ENCODE data around the gene BPIFB2.

The BPIFB2 gene

DNA sequence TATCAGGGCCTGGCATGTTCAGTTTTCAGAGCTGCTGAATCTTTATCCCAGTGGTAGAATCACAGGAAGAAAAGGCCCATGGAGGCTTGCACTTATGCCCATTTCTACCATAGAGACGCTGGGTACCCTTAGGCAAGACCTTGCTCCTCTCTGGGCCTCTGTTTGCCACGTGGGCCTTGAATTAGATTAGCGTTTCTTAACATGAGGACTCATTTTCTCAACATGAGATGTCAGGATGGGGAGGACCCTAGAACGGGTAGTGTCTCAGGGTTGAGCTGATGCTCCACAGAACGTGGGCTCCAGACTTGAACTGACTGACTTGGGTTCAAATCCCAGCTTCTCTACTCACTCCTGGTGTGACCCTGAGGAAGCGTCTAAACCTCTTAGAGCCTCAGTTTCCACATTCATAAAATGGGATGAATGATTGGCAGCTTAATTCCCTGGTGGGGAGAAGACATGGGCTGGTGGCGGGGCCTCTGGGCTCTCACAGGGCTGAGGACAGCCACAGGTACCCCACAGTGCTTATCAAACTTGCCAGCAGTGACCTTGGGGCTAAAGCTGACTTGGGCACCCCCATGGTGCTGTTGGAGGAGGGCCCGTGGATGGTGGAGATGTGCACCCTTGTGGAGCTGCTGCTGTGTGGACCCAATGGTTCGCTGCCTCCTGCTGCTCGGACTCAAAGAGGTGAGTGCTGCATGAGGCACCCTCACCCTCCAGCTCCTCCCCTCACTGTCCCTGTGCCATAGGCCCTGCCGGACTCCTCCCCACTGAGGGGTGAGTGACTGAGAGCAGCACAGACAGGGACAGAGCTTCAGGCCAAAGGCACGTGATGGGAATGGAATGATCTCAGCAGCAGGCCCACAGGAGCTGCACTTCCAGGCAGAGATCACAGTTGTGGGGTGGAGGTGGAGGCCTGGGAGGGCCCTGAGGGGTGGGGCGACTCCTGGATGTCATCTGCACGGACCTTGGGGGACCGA, 31.5 kb upstream of the BPIFB2 start:
- no peaks in the 10 kb centered on the region for H3K36me3 Mint-ChIP-seq (ENCODE audit: low read depth)
- no peak overlapping the region for H3K27ac Mint-ChIP-seq
- no peaks in the 10 kb centered on the region for H3K4me1 Mint-ChIP-seq (ENCODE audit: low read depth)
- no peaks in the 10 kb centered on the region for H3K9me3 Mint-ChIP-seq
- intact Hi-C loops (cut with micrococcal nuclease), result no loop called here
- H3K27me3 Mint-ChIP-seq, result no peaks in the 10 kb centered on the region
- no peak overlapping the region for H3K4me3 Mint-ChIP-seq

DNA sequence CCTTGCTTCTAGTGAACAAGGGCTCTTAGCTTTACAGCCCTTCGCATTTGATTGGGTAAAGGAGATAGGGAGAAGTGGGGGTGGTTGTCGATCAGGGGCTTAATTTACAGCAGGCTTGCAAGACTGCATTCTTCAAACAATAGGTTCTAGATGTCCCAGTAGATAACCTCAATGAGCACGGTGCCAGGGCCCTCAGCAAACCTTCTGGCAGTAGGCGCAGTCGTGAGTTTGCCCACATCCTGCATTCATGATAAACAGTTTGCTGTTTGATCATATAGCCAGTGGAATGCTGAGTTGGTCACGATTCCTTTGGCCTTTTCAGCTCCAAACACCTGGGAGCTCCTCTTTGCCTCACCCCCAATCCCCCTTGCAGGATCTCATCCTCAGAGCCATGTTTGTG, 30.8 kb upstream of the BPIFB2 start:
- Mint-ChIP-seq H3K9me3 (no peaks in the 10 kb centered on the region), H3K27ac (no peak overlapping the region), H3K36me3 (ENCODE audit: low read depth) (no peaks in the 10 kb centered on the region), H3K27me3 (no peaks in the 10 kb centered on the region), H3K4me3 (no peak overlapping the region), H3K4me1 (ENCODE audit: low read depth) (no peaks in the 10 kb centered on the region)
- intact Hi-C loops (cut with micrococcal nuclease), result no loop called here

DNA sequence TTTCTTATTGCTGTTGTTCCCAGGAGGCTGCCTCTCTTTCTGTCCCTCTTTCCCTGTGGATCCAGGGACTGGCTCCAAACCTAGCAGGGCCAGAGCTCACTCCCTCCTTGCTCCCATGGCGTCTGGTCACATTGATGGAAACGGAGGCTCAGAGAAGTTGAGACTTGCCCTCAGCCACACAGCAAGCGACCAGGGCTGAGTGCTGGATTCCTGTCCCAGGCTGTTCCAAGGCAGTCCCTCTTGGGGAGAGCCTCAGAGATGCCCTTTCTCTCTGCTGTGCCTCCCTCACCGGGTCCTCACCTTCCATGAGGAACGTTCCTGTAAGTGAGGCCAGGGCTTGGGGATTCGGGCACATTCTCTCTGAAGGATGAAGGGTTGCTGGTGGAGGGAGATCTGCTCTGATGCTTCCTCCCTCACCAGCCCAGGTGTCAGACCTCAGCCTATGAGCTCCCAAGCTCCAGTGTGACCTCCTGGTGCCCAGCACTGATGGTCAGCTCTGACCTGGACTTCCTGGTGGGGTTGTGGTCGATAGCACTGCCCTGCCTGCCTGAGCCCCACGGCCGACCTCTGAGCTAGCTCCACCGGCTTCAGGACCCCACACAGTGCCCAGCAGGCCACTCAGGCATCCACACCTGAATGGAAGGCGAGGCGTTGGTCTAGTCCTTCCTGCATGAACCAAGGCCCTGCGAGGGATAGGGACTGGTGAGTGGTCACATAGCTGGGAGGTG, 30.1 kb upstream of the BPIFB2 start:
- H3K27me3 Mint-ChIP-seq, result no peaks in the 10 kb centered on the region
- no peaks in the 10 kb centered on the region for H3K36me3 Mint-ChIP-seq (ENCODE audit: low read depth)
- H3K4me1 Mint-ChIP-seq (ENCODE audit: low read depth), result no peaks in the 10 kb centered on the region
- intact Hi-C loops (cut with micrococcal nuclease), result no loop called here
- no peak overlapping the region for H3K4me3 Mint-ChIP-seq
- no peak overlapping the region for H3K27ac Mint-ChIP-seq
- H3K9me3 Mint-ChIP-seq, result no peaks in the 10 kb centered on the region

DNA sequence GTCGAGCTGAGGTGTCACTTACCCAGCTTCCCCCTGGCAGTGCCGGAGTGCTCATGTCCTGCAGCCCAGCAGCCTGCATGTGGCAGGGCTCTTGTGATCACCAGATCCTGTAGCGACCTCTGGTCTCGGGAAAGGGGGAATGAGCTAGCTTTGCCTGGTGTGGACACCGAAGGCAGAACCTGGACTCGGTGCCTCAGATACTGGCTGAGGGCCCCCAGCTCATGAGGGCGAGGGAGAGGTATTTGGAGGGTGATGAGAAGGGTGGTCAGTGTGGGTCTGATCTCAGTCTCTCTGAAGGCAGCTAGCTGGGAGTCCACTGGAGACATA, 29.5 kb upstream of the BPIFB2 start:
- H3K9me3 Mint-ChIP-seq, result no peaks in the 10 kb centered on the region
- no peaks in the 10 kb centered on the region for H3K4me1 Mint-ChIP-seq (ENCODE audit: low read depth)
- H3K27ac Mint-ChIP-seq, result no peak overlapping the region

DNA sequence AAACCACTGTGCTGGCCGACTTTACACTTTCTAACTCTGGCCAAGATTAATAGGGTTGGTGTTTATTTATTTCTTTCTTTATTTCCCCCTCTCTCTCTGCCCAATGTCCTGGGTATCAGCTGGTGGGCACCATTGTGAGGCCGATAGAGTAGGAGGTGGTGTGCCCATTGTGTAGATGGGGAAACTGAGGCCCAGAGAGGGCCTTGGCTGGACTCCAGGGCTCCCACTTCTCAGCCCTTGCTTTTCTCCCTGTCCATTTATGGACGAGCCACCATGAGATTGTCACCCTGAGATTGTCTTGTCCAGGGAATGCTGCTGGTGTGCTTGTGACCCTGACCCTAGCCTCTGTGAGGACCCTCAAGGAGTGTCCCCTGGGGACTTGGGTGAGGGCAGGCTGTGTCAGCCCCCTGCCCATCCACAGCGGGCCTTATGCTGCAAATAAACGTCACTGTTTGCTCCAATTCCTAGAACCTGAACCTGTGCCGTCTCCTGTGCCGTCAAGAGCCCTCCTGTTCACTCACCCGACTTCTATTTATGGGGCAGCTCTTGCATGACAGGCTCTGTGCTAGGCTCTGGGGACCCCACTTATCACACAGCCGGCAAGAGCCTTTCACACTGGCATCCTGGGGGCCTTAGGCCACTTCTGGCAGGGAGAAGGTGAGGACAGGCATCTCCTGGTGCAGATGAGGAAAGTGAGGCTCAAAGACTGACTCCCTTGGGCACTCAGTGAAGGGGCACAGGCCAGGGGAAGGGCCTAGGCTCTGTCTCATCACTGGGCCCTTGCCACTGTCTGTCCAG, 28.1 kb upstream of the BPIFB2 start:
- Mint-ChIP-seq H3K4me3 (no peak overlapping the region), H3K27me3 (no peaks in the 10 kb centered on the region), H3K9me3 (no peaks in the 10 kb centered on the region), H3K27ac (no peak overlapping the region), H3K36me3 (ENCODE audit: low read depth) (no peaks in the 10 kb centered on the region), H3K4me1 (ENCODE audit: low read depth) (no peaks in the 10 kb centered on the region)
- intact Hi-C loops (cut with micrococcal nuclease), result no loop called here

More for the DNA sequence above, 29.5 kb upstream of the BPIFB2 start:
- H3K36me3 Mint-ChIP-seq (ENCODE audit: low read depth), result no peaks in the 10 kb centered on the region
- H3K27me3 Mint-ChIP-seq, result no peaks in the 10 kb centered on the region
- no peak overlapping the region for H3K4me3 Mint-ChIP-seq
- intact Hi-C loops (cut with micrococcal nuclease), result no loop called here

DNA sequence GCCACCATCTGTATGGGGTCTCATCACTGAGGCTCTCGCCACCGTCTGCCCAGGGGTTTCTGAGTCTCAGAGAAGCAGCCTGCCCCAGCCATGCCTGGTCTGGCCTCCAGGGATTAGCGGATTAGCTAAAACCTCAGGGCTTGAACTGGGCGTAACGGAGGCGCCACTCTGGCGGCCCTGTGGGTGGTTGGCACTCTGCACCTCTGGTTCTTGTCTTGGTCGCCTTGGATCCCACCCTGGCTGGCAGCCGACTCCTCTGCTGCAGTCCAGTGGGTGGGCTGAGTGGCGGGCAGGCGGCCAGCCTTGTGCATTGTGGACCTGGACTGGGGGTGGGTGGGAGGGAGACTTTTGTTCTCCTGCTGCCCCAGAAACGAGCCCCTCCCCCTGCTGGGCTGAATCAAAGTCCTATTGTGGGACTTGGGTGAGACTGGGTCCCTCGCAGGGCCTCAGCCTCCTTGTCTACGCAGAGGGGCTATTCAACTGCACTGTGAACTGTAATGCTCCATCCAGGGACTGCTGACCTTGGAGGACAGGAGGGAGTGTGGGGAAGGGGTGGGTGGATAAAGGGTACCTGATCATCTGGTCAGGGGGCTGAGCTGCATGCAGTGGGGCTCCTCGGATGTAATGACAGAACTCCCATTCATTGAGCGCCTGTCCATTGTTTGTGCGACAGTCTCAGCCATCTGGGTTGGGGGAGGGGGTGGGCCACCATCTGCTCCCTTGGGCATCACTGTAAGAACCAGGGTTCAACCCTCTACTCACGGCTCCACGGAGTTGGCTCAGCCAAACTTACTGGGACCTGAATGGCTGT, 27.2 kb upstream of the BPIFB2 start:
- Mint-ChIP-seq H3K9me3 (no peaks in the 10 kb centered on the region), H3K36me3 (ENCODE audit: low read depth) (no peaks in the 10 kb centered on the region), H3K4me1 (ENCODE audit: low read depth) (no peaks in the 10 kb centered on the region), H3K27me3 (no peaks in the 10 kb centered on the region), H3K27ac (no peak overlapping the region), H3K4me3 (no peak overlapping the region)
- intact Hi-C loops (cut with micrococcal nuclease), result no loop called here

DNA sequence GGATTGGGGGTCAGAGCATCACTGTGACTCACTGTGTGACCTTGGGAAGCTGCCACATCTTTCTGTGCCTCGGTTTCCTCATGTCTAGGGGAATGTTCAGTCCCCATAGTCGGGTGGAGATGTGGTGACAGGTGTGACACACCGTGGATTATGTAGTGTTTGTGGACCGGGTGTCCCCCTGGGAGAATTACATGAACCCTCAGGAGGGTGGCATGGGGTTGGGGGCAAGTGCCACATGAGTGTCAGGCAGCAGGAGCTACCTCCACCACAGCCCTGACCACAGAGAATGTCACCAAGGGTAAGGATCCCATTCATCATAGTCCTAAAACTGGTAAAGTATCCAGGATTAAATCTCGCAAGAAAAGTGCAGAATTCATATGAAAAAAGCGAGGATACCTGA, 26.5 kb upstream of the BPIFB2 start:
- H3K27me3 Mint-ChIP-seq, result no peaks in the 10 kb centered on the region
- H3K36me3 Mint-ChIP-seq (ENCODE audit: low read depth), result no peaks in the 10 kb centered on the region
- H3K27ac Mint-ChIP-seq, result no peak overlapping the region
- H3K9me3 Mint-ChIP-seq, result no peaks in the 10 kb centered on the region
- no peaks in the 10 kb centered on the region for H3K4me1 Mint-ChIP-seq (ENCODE audit: low read depth)
- H3K4me3 Mint-ChIP-seq, result no peak overlapping the region
- intact Hi-C loops (cut with micrococcal nuclease), result no loop called here

DNA sequence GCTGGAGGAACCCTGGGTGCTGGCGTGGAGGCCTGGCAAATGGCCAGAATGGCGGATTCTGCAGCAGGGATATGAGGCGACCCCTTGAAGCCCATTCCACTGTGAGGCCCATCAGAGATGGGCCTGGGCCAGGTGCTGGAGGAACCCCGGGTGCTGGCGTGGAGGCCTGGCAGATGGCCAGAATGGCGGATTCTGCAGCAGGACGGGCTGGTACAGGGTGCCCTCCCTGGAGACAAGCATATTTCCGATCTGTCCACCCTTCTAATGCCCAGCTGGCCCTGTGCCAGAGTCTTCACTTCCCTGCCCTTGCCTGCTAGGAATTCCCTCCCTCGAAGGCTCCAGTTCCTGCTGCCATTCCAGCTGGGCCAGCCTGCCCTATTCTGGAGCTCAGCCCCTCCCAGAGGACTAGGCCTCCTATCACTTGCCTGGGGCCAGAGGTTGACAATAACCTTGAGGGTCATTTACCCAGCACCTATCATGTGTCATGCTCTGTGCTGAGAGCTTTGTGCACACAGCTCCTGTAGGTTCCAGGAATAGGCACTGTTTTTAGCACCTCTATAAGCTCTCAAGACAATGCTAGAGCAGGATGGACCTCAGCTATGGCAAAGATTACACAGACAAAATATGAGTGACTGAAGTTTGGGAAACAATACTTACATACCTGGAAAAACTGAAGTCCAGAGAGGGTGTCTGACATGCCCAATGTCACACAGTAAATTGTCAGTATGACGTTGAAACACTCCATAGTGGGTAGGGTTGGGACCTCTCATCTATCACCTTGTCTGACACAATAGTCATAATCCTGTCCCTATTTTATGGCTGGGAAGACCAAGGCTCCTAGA, 24.7 kb upstream of the BPIFB2 start:
- Mint-ChIP-seq H3K27ac (no peak overlapping the region), H3K27me3 (no peaks in the 10 kb centered on the region), H3K4me1 (ENCODE audit: low read depth) (no peaks in the 10 kb centered on the region), H3K9me3 (no peaks in the 10 kb centered on the region), H3K36me3 (ENCODE audit: low read depth) (no peaks in the 10 kb centered on the region), H3K4me3 (no peak overlapping the region)
- intact Hi-C loops (cut with micrococcal nuclease), result no loop called here

DNA sequence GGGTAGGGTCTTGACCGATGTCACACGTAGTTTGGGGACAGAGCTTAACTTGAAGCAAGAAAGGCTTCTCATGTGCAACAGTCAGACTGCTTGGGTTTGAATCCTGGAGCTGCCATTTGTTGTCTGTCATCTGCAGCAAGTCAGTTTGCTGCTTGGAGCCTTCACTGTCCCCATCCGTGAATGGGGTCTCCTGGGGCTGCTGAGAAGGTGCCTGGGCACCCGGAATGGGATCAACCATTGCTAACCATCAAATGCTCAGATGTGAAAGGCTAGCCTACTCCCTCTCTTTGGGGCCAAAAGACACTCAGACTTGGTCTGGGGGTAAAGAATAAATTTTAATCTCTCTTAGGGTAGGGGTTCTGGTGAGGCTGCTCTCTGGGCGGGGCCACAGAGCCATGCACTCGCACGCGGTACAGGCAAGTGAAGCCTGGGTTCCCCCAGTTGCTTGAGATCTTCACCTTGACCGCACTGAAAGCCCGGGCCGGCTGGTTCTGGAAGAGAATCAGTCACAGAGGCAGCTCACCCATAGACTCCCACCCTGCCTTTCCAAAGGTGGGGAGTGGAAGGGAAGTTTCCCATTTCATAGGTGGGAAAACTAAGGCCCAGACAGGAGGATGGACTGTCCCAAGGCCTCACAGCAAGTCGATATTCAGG, 23.9 kb upstream of the BPIFB2 start:
- Mint-ChIP-seq H3K36me3 (ENCODE audit: low read depth) (no peaks in the 10 kb centered on the region), H3K9me3 (no peaks in the 10 kb centered on the region), H3K27me3 (no peaks in the 10 kb centered on the region), H3K4me1 (ENCODE audit: low read depth) (no peaks in the 10 kb centered on the region), H3K27ac (no peak overlapping the region), H3K4me3 (no peak overlapping the region)
- intact Hi-C loops (cut with micrococcal nuclease), result no loop called here

DNA sequence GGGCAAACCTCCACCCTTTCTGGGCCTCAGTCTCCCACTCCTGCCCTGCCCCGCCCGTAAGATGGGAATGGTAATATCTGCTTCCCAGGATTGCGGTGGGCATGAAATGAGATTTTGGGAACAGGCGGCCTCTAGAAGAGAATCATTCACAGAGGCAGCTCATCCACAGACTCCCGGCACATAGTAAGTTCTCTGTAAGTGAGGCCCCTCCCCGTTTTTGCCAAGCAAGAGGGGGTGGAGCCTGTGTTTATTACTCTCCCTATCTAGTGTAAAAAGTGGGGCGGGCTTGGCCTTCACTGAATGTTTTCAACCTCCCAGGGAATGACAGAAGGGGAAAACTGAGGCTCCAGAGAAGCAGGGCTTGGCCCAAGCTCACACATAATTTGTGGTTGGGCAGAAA, 23.3 kb upstream of the BPIFB2 start:
- Mint-ChIP-seq H3K4me1 (ENCODE audit: low read depth) (no peaks in the 10 kb centered on the region), H3K36me3 (ENCODE audit: low read depth) (no peaks in the 10 kb centered on the region), H3K27ac (no peak overlapping the region), H3K27me3 (no peaks in the 10 kb centered on the region), H3K4me3 (no peak overlapping the region), H3K9me3 (no peaks in the 10 kb centered on the region)
- intact Hi-C loops (cut with micrococcal nuclease), result no loop called here

DNA sequence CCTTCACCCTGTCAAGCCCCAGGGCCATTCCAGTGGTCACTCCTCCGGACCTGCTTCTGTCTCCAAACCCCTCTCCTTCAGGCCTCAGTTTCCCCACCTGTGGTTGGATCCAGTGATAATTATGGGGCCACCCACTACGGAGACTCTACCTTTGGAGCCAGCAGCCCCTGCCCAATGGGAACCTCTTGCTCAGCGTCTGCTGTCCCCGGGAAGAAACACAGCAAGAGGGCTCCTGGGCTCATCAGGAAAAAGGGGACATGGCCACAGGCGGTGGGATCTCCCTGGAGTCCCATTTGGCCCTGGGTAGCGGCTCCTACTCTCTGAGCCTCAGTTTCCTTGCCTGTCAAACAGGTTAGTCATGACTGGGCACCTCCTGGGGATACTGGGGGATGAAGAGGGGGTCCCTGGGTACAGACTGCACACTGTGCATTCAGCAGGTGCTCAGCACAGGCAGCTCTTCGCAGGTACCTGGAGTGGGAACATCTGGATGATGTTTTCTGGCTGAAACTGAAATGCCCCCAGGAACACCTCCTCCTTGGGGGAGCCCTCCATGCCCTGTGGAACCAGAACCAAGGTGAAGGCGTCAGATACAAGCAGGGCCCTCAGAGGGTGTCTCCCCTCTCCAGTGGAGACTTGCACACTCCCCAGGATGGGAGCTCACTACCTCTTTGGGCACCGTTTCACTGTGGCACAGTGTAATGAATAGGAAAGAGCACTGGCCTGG, 22.7 kb upstream of the BPIFB2 start:
- H3K4me3 Mint-ChIP-seq, result no peak overlapping the region
- H3K9me3 Mint-ChIP-seq, result no peaks in the 10 kb centered on the region
- intact Hi-C loops (cut with micrococcal nuclease), result no loop called here
- H3K36me3 Mint-ChIP-seq (ENCODE audit: low read depth), result no peaks in the 10 kb centered on the region
- no peak overlapping the region for H3K27ac Mint-ChIP-seq
- no peaks in the 10 kb centered on the region for H3K4me1 Mint-ChIP-seq (ENCODE audit: low read depth)
- H3K27me3 Mint-ChIP-seq, result no peaks in the 10 kb centered on the region

DNA sequence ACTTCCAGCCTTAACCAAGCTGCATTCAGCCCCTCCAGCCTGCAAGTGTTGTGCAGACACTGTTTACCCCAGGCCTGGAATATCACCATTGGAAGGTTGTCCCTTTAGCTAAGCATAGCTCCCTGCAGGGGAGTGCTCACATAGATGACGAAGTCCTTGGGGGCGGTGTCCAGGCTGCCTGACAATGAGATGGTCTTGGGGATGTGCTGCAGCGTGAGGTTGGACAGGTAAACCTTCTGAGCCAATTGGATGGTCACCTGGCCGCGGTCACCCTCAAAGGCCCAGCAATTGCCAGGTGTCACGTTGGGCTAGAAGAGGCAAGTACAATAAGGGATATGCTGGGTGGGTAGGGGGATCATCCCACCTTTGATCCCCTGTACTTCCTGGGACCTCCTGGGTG, 21.9 kb upstream of the BPIFB2 start:
- Mint-ChIP-seq H3K27ac (no peak overlapping the region), H3K4me1 (ENCODE audit: low read depth) (no peaks in the 10 kb centered on the region), H3K9me3 (no peaks in the 10 kb centered on the region), H3K4me3 (no peak overlapping the region), H3K27me3 (no peaks in the 10 kb centered on the region), H3K36me3 (ENCODE audit: low read depth) (no peaks in the 10 kb centered on the region)
- intact Hi-C loops (cut with micrococcal nuclease), result no loop called here
